Activated CD4-positive, CD25-positive, alpha-beta regulatory T cell treated with anti-CD3 and anti-CD28 coated beads, Interleukin-2, amount 50 U/mL, for 16 hours (primary cell): ENCODE data around the gene SLCO4A1.

Source experiments
- DNase-seq: peaks from one replicate; pipeline ENCODE4 v3.0.0-alpha.2; 2020; ENCODE audit warnings: low read depth, low spot score

Gene SLCO4A1

DNA sequence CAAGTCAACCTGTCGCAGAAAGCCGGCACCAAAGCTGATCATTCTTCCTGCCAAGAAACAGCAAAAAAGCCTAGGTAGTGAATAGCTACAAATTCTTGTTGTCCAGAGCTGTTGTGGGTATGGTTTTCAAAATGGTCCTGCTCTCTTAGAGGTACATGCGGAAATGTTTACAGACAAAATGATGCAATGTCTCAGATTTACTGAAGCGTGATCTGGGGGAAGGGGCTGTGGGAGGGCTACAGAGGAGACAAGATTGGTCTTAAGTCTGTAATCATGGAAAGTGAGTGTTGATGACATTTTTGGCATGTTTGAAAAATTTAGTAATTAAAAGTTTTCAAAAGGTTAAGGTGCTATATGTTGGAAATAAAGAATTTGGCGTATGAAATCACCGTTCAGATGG lies 72.5 kb downstream of the SLCO4A1 start:
- no peak for DNase-seq

DNA sequence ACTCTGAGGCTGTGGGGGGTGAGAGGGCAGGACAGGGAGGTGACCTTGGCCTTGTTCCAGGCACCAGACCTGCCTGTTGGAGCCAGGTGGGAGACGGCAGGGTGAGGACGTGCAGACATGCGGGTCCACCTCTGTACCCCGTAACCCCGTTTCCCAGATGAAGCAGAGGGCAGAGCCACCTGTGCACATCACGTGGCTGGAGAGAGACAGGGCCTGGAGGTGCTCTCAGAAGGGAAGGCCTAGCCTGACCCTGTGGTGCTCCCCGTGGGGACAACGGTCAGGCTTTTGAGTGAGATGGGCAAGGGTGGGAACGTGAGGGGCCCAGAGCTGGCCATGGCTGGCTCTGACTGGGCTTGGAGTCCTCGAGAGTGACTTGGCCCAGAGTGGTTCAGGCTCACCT lies 72.9 kb downstream of the SLCO4A1 start:
- no peak for DNase-seq

DNA sequence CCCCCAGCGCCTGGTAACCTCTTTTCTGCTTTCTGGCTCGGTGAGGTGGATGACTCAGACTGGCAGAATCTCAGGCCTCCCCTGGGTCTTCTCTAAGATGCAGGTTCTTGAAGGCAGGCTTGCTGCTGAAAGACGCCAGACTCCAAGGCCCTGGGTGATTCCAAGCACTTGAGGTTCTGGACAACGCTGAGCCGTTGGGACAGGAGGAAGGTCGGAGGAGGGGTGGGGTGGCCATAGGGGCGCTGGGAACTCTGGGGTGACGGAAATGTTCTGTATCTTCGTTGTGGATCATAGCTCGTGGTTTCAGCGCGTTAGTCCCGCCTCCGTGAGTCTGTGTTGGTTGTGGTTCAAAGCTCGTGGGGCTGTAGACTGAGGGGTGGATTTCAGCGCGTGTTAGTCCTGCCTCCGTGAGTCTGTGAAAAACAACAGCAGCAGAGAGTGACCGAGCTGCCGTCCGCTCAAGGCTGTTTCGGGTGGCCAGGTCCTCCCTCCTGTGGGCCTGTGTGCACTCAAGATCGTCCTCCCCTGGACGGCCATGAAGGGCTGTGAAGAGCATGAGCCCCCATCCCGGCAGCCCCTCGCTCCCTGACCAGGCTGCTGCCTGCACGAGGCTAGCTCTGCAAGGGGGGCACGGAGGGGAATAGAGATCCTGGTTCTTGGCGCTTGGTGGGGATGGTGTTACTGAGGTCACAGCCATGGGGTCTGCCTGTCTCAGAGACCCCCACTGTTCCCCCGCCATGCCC lies 74.1 kb downstream of the SLCO4A1 start:
- no peak for DNase-seq

DNA sequence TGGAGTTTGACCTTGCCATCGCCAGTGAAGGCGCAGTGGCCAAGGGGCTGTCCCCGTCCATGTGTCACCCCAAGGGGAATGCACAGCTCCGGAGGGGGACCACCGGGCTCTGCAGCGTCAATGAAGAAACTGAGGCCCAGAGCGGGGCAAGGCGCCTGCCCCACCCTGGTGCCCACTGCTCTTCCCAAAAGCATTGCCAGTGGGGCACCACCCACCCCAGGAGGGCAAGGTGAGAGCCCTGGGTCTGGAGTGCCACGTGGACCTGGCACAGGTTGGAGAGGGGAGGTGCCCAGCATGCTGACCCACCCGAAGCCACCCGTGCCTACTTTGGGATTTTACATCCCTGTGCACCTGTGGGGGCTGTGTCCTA lies 74.6 kb downstream of the SLCO4A1 start:
- no peak for DNase-seq

DNA sequence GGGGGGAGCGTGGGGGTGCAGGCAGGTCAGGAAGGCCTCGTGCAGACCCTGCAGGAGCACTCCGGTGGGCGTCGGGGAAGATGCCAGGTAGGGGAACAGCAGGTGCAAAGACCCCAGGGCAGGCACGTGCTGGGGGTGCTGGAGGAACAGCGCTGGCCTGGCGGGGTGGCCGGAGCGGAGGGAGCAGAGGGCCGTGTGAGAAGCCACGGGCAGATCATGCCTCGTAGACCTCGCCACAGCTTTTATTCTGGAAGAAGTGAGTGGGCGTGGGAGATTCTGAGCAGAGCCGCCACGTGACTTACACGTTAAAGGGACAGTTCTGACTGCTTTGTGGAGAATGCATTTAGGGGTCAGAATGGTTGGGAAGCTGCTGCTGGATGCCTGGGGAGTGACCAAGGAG lies 75.6 kb downstream of the SLCO4A1 start:
- DNase-seq: no peak

DNA sequence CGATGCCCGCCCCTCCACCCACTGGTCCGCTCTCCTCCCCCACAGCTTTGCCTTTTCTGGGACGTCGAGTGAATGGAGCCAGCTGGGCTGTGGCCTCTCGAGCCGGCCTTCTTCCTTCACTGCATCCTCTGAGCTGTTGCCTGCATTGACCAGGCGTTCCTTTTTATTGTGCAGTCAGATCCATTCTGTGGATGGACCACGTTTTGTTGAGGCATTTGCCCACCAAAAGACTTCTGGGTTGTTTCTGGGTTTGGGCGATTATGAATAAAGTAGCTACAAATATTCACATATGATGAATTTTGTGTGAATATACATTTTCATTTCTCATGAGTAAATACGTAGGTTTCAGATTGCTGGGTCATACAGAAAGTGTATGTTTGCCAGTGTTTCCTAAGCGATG lies 76.2 kb downstream of the SLCO4A1 start:
- DNase-seq: no peak

DNA sequence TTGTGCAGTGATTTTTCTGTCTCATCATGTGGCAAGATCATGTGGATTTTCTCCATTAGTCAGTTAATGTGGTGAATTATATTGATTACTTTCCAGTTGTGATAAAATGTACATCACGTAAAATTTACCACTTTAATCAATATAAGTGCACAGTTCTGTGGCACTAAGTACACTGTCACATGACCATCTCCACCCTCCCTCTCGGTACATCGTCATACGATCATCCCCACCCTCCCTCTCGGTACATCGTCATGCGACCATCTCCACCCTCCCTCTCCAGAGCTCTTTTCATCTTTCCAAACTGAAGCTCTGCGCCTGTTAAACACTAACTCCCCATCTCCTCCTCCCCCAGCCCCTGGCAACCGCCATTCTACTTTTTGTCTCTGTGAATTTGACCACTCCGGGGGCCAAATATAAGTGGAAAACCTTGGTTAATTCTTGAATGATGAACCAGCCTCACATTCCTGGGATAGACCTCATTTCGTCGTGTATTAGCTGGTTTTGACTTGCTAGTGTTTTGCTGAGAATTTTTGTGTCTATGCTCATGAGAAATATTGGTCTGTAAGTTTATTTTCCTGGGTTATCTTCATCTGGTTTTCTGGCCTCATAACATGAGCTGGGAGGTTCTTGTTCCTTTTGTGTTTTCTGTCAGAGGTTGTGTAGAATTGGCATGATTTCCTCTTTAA lies 77.1 kb downstream of the SLCO4A1 start:
- DNase-seq: no peak
